ENCODE data around the gene CNR1.

The CNR1 gene

GRCh38 chr6:88177961-88178464 lies 11.9 kb upstream of the CNR1 start:
- TF ChIP-seq CTCF (conservative IDR thresholded peaks at IDR 0.05): no peak
- no peak overlapping the region for H3K27ac ChIP-seq

- H3K27ac ChIP-seq: no peak overlapping the region
- no peak for TF ChIP-seq CTCF (conservative IDR thresholded peaks at IDR 0.05)
Measured at GRCh38 chr6:88174906-88175305, 8.8 kb upstream of the CNR1 start.

GRCh38 chr6:88171312-88171711 lies 5.2 kb upstream of the CNR1 start:
- no peak for TF ChIP-seq CTCF (conservative IDR thresholded peaks at IDR 0.05)

GRCh38 chr6:88168362-88168761 lies 2.2 kb upstream of the CNR1 start:
- no peak for TF ChIP-seq CTCF (conservative IDR thresholded peaks at IDR 0.05)

More at GRCh38 chr6:88171312-88171711, 5.2 kb upstream of the CNR1 start:
- H3K27ac ChIP-seq: no peak overlapping the region

GRCh38 chr6:88167352-88167937 lies 1.3 kb upstream of the CNR1 start:
- no peak for TF ChIP-seq CTCF (conservative IDR thresholded peaks at IDR 0.05)
- no peak overlapping the region for H3K27ac ChIP-seq

More at GRCh38 chr6:88168362-88168761, 2.2 kb upstream of the CNR1 start:
- H3K27ac ChIP-seq: no peak overlapping the region

- TF ChIP-seq CTCF (conservative IDR thresholded peaks at IDR 0.05): no peak
- no peak overlapping the region for H3K27ac ChIP-seq
Measured at GRCh38 chr6:88166493-88167351, 575 bp upstream of the CNR1 start.

- H3K27ac ChIP-seq: no peak overlapping the region
- TF ChIP-seq CTCF (conservative IDR thresholded peaks at IDR 0.05): no peak
Measured at GRCh38 chr6:88165087-88165843, 882 bp downstream of the CNR1 start.
